Astrocyte (in vitro differentiated cells and primary cell): Measurements from ENCODE around the gene PI4KA. TPM values are rescaled to one million over a fixed set of nuclear protein-coding genes. Genes with fewer than 3 reads are reported as not detected.

Source experiments
- DNase-seq: peaks from one replicate; pipeline ENCODE4 v3.0.0-alpha.2; 2010; ENCODE audit warnings: low read depth
- FAIRE-seq: peaks from 2 replicates; lab custom pipeline; 2011; peaks lifted over from hg19 to GRCh38; lab: Jason Lieb, UNC
- H2AFZ ChIP-seq: 2 replicates; pipeline ENCODE4 v1.6.0; 2012; ENCODE audit warnings: low read depth, low read length, inconsistent platforms
- H3K27ac ChIP-seq: 2 replicates; pipeline ENCODE4 v1.5.1; 2011; ENCODE audit warnings: low read depth, low read length, inconsistent platforms
- H3K27me3 ChIP-seq: 2 replicates; pipeline ENCODE4 v1.6.0; 2011; ENCODE audit warnings: low read length, inconsistent platforms; ENCODE audit not compliant: insufficient read depth
- H3K36me3 ChIP-seq: 2 replicates; pipeline ENCODE4 v1.5.1; 2011; ENCODE audit warnings: low read length, inconsistent platforms; ENCODE audit not compliant: insufficient read depth
- H3K4me1 ChIP-seq: 2 replicates; pipeline ENCODE4 v1.5.1; 2011; ENCODE audit warnings: low read length, inconsistent platforms; ENCODE audit not compliant: insufficient read depth
- H3K4me2 ChIP-seq: 2 replicates; pipeline ENCODE4 v1.6.0; 2012; ENCODE audit warnings: low read length, inconsistent platforms
- H3K4me3 ChIP-seq: 2 replicates; pipeline ENCODE4 v1.5.1; 2011; ENCODE audit warnings: low read depth, mild to moderate bottlenecking, low read length, inconsistent platforms; ENCODE audit not compliant: insufficient read depth
- H3K79me2 ChIP-seq: 2 replicates; pipeline ENCODE4 v1.6.0; 2012; ENCODE audit warnings: mild to moderate bottlenecking, low read length, inconsistent platforms; ENCODE audit not compliant: insufficient read depth
- H3K9ac ChIP-seq: 2 replicates; pipeline ENCODE4 v1.6.0; 2012; ENCODE audit warnings: mild to moderate bottlenecking, low read length, inconsistent platforms
- H3K9me3 ChIP-seq: 2 replicates; pipeline ENCODE4 v1.5.1; 2012; ENCODE audit warnings: low read depth, mild to moderate bottlenecking, low read length, inconsistent platforms; ENCODE audit not compliant: insufficient read depth
- H4K20me1 ChIP-seq: 2 replicates; pipeline ENCODE4 v1.6.0; 2012; ENCODE audit warnings: low read length, inconsistent platforms; ENCODE audit not compliant: insufficient read depth
- H3K27ac Mint-ChIP-seq: one replicate; pipeline ENCODE4 v1.8.0; 2021; ENCODE audit warnings: mild to moderate bottlenecking, mixed read lengths; ENCODE audit not compliant: unreplicated experiment
- H3K27me3 Mint-ChIP-seq: one replicate; pipeline ENCODE4 v1.8.0; 2021; ENCODE audit warnings: low read depth, mixed read lengths; ENCODE audit not compliant: unreplicated experiment
- H3K36me3 Mint-ChIP-seq: one replicate; pipeline ENCODE4 v1.8.0; 2021; ENCODE audit warnings: low read depth, mixed read lengths; ENCODE audit not compliant: unreplicated experiment
- H3K4me1 Mint-ChIP-seq: one replicate; pipeline ENCODE4 v1.8.0; 2021; ENCODE audit warnings: low read depth, mixed read lengths; ENCODE audit not compliant: unreplicated experiment
- H3K4me3 Mint-ChIP-seq: one replicate; pipeline ENCODE4 v1.8.0; 2021; ENCODE audit warnings: mild to moderate bottlenecking, moderate library complexity, mixed read lengths; ENCODE audit not compliant: unreplicated experiment
- H3K9me3 Mint-ChIP-seq: one replicate; pipeline ENCODE4 v1.8.0; 2021; ENCODE audit warnings: mild to moderate bottlenecking, mixed read lengths; ENCODE audit not compliant: unreplicated experiment
- CTCF ChIP-seq: IDR thresholded peaks from 2 replicates; pipeline ENCODE4 v1.5.1; 2011; ENCODE audit warnings: low read depth, mild to moderate bottlenecking, inconsistent platforms, low read length, moderate library complexity; ENCODE audit not compliant: insufficient read depth
- EZH2 ChIP-seq: IDR thresholded peaks from 2 replicates; pipeline ENCODE4 v1.6.1; 2012; ENCODE audit warnings: mild to moderate bottlenecking, low read length, inconsistent platforms; ENCODE audit not compliant: insufficient read depth
- total RNA-seq: library from RNA; stranded (reverse); gene quantifications from 2 replicates; pipeline ENCODE4 v1.2.1, GENCODE V29; 2021

PI4KA gene
- total RNA-seq, 1 donor from 2014 or later, result 35.9 TPM

DNA sequence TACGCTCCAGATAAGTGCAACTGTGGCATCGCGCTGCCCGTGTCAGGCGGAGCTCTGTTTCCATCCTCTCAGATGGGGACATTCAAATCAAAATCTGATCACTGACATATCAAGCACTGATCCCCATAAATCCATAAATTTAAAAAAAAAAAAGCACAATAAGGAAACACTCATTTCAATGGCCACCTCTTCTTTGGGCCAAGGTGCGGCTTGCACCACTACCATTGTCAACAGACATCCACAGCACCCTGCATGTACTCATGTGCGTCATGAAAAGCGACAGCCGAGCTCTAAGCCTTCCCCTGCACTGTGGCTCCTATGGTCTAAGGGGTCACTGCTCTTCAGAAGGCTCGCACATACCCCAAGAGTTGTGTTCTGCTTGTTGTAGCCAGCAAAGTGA lies 111.4 kb downstream of the PI4KA start:
- no peak for TF ChIP-seq CTCF
- no peaks in the 10 kb centered on the region for H3K27me3 ChIP-seq
- peaks cover 7% of the 10 kb centered on the region for H3K36me3 ChIP-seq
- peaks cover 33% of the 10 kb centered on the region for H3K4me1 ChIP-seq
- Mint-ChIP-seq H3K27me3 (no peaks in the 10 kb centered on the region), H3K27ac (no peak overlapping the region), H3K4me1 (peaks cover 29% of the 10 kb centered on the region), H3K9me3 (no peaks in the 10 kb centered on the region), H3K36me3 (peaks cover 12% of the 10 kb centered on the region), H3K4me3 (no peak overlapping the region)
- no peaks in the 10 kb centered on the region for H3K79me2 ChIP-seq
- DNase-seq (no peak), FAIRE-seq (no peak)
- peaks cover 6% of the 10 kb centered on the region for H4K20me1 ChIP-seq
- no peak overlapping the region for H3K4me3 ChIP-seq
- H3K9ac ChIP-seq, result no peak overlapping the region
- H2AFZ ChIP-seq, result no peak overlapping the region
- no peak overlapping the region for H3K27ac ChIP-seq
- H3K4me2 ChIP-seq, result no peak overlapping the region
- no peaks in the 10 kb centered on the region for H3K9me3 ChIP-seq

- no peaks in the 10 kb centered on the region for H3K27me3 ChIP-seq
- TF ChIP-seq EZH2 (no peak), CTCF (no peak)
- Mint-ChIP-seq H3K27ac (no peak overlapping the region), H3K9me3 (no peaks in the 10 kb centered on the region), H3K36me3 (peaks cover 14% of the 10 kb centered on the region), H3K27me3 (no peaks in the 10 kb centered on the region), H3K4me1 (peaks cover 29% of the 10 kb centered on the region), H3K4me3 (no peak overlapping the region)
- no peak overlapping the region for H3K4me3 ChIP-seq
- peaks cover 31% of the 10 kb centered on the region for H3K4me1 ChIP-seq
- FAIRE-seq, result no peak
- H2AFZ ChIP-seq, result no peak overlapping the region
- no peak overlapping the region for H3K4me2 ChIP-seq
- no peak overlapping the region for H3K27ac ChIP-seq
- H3K79me2 ChIP-seq, result no peaks in the 10 kb centered on the region
- peaks cover 6% of the 10 kb centered on the region for H3K36me3 ChIP-seq
- DNase-seq, result no peak
- H3K9ac ChIP-seq, result no peak overlapping the region
- no peaks in the 10 kb centered on the region for H3K9me3 ChIP-seq
- peaks cover 6% of the 10 kb centered on the region for H4K20me1 ChIP-seq
Measured at GRCh38 chr22:20746431-20747189, 112.0 kb downstream of the PI4KA start.

DNA sequence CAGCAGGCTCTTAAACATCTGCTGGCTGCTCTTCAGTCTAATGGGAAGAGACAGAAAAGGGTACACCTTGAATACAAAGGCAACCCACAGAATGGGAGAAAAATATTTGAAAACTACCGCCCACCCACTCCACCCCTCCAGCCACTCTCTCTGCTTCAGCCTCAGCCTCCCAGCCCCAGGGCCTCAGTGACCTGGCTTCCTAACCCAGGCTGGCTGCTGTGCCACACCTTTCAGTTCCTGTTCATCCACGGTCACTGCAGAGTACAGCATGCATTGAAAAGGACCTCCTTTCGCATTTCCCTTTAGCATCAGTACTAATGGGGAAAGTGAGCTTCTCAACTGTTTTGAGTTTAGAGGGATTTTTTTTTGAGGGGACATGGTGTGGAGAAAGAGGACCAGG lies 113.5 kb downstream of the PI4KA start:
- peaks cover under 1% of the 10 kb centered on the region for H3K9me3 Mint-ChIP-seq
- no peak overlapping the region for H3K27ac ChIP-seq
- DNase-seq, result no peak
- TF ChIP-seq EZH2 (no peak), CTCF (no peak)
- no peak overlapping the region for H3K4me3 Mint-ChIP-seq
- no peak overlapping the region for H3K4me3 ChIP-seq
- H3K36me3 ChIP-seq, result peaks cover 18% of the 10 kb centered on the region
- H3K4me1 Mint-ChIP-seq, result peaks cover 17% of the 10 kb centered on the region
- FAIRE-seq, result no peak
- H3K4me1 ChIP-seq, result peaks cover 16% of the 10 kb centered on the region
- H2AFZ ChIP-seq, result no peak overlapping the region
- no peaks in the 10 kb centered on the region for H3K9me3 ChIP-seq
- no peaks in the 10 kb centered on the region for H3K79me2 ChIP-seq
- H4K20me1 ChIP-seq, result no peaks in the 10 kb centered on the region
- no peak overlapping the region for H3K4me2 ChIP-seq
- no peak overlapping the region for H3K27ac Mint-ChIP-seq
- H3K27me3 ChIP-seq, result no peaks in the 10 kb centered on the region
- no peak overlapping the region for H3K9ac ChIP-seq
- no peaks in the 10 kb centered on the region for H3K27me3 Mint-ChIP-seq
- peaks cover 14% of the 10 kb centered on the region for H3K36me3 Mint-ChIP-seq
